Naive thymus-derived CD4-positive, alpha-beta T cell (primary cell): ENCODE measurements around the gene TECTA. TPM values are rescaled to one million over a fixed set of nuclear protein-coding genes. Genes with fewer than 3 reads are reported as not detected.

Source experiments
- ATAC-seq: fragments of 150-1000 bp; cut with Tn5 transposase; 2 replicates; pipeline ENCODE4 v1.10.0; 2021; ENCODE audit warnings: mild to moderate bottlenecking, moderate library complexity
- CTCF ChIA-PET: fragments of 350-600 bp; sonication (Branson Sonifier 250); formaldehyde crosslinking; loops from one replicate; lab custom pipeline; 2021; ENCODE audit warnings: antibody characterized with exemption; lab: Charles Lee
- POLR2A ChIA-PET: fragments of 350-600 bp; sonication (Branson Sonifier 250); formaldehyde crosslinking; loops from one replicate; lab custom pipeline; 2021; ENCODE audit warnings: antibody characterized with exemption, inconsistent platforms; lab: Charles Lee
- DNase-seq, 9 donors: peaks; one replicate each; pipeline versions ENCODE4 v3.0.0 to v3.0.0-alpha.2; 2020 to 2022; ENCODE audit warnings: mixed read lengths in 1 of 9
- H3K27ac ChIP-seq: one replicate; pipeline ENCODE4 v1.7.0; 2013; ENCODE audit warnings: mild to moderate bottlenecking, low read depth, low read length, moderate library complexity
- H3K27me3 ChIP-seq, 2 donors: one replicate each; pipeline ENCODE4 v1.7.0; 2013; ENCODE audit warnings: low read length in 2 of 2, mild to moderate bottlenecking in 2 of 2, moderate library complexity in 2 of 2; ENCODE audit not compliant: control insufficient read depth in 2 of 2, insufficient read depth in 2 of 2
- H3K36me3 ChIP-seq, 3 experiments: 1 replicate in 2 of 3; 2 replicates in 1 of 3; pipeline ENCODE4 v1.7.0; 2013; ENCODE audit warnings: low read length in 3 of 3, mild to moderate bottlenecking in 3 of 3, moderate library complexity in 1 of 3; ENCODE audit not compliant: insufficient read depth in 3 of 3, control insufficient read depth in 2 of 3
- H3K4me1 ChIP-seq, 2 donors: one replicate each; pipeline ENCODE4 v1.7.0; 2013; ENCODE audit warnings: low read length in 2 of 2, mild to moderate bottlenecking in 2 of 2, moderate library complexity in 1 of 2; ENCODE audit not compliant: control insufficient read depth in 2 of 2, insufficient read depth in 2 of 2
- H3K4me3 ChIP-seq: 2 replicates; pipeline ENCODE4 v1.7.0; 2013; ENCODE audit warnings: mild to moderate bottlenecking, low read length
- H3K9me3 ChIP-seq, 3 experiments: 1 replicate in 2 of 3; 2 replicates in 1 of 3; pipeline ENCODE4 v1.7.0; 2013; ENCODE audit warnings: low read length in 3 of 3; ENCODE audit not compliant: control insufficient read depth in 2 of 3
- H3K27ac Mint-ChIP-seq, 9 donors: one replicate each; pipeline ENCODE4 v1.8.0; 2020 to 2022; ENCODE audit warnings: mixed read lengths in 9 of 9, mild to moderate bottlenecking in 8 of 9, moderate library complexity in 5 of 9, inconsistent platforms in 2 of 9
- H3K27me3 Mint-ChIP-seq, 5 donors: one replicate each; pipeline ENCODE4 v1.8.0; 2021 to 2022; ENCODE audit warnings: mixed read lengths in 5 of 5, mild to moderate bottlenecking in 1 of 5
- H3K36me3 Mint-ChIP-seq, 5 donors: one replicate each; pipeline ENCODE4 v1.8.0; 2020 to 2022; ENCODE audit warnings: mixed read lengths in 5 of 5, mild to moderate bottlenecking in 3 of 5, inconsistent platforms in 1 of 5
- H3K4me1 Mint-ChIP-seq, 7 donors: one replicate each; pipeline ENCODE4 v1.8.0; 2020 to 2022; ENCODE audit warnings: mixed read lengths in 7 of 7, mild to moderate bottlenecking in 3 of 7, inconsistent platforms in 1 of 7
- H3K4me3 Mint-ChIP-seq, 10 donors: one replicate each; pipeline ENCODE4 v1.8.0; 2020 to 2022; ENCODE audit warnings: mild to moderate bottlenecking in 10 of 10, mixed read lengths in 10 of 10, moderate library complexity in 6 of 10, inconsistent platforms in 2 of 10
- H3K9me3 Mint-ChIP-seq, 11 donors: one replicate each; pipeline ENCODE4 v1.8.0; 2020 to 2022; ENCODE audit warnings: mixed read lengths in 11 of 11, mild to moderate bottlenecking in 4 of 11, inconsistent platforms in 1 of 11, moderate library complexity in 1 of 11
- intact Hi-C, 2 donors: fragments of 100-400 bp; cut with micrococcal nuclease; formaldehyde crosslinking; loops; one replicate each; pipeline ENCODE4 v1.15.1; 2023
- polyA plus RNA-seq, 2 donors: library from polyadenylated mRNA; unstranded; fragments of 300-500 nt; fragmentation: Illumina TruSeq; gene quantifications; one replicate each; pipeline ENCODE4 v1.2.3, GENCODE V29; 2021
- total RNA-seq, 6 experiments: library from RNA in 5 of 6; stranded (reverse) in 5 of 6; gene quantifications; 1 replicate in 5 of 6; 2 replicates in 1 of 6; pipeline ENCODE4 v1.2.3 and lab custom pipeline; 2021 to 2026

Gene TECTA
- total and polyA plus RNA-seq, 7 experiments from 2014 or later = 0.29 to 0.75 (median 0.47) TPM

GRCh38 chr11:121132211-121132976, 31.4 kb downstream of the TECTA start:
- H3K4me3 ChIP-seq = no peak overlapping the region
- POLR2A ChIA-PET = no interaction called here
- no peak for DNase-seq
- H3K27me3 ChIP-seq = no peaks in the 10 kb centered on the region
- ATAC-seq = no peak
- peaks cover 0 to 4% (median 0%) of the 10 kb centered on the region in 5 donors for H3K36me3 Mint-ChIP-seq
- no peak overlapping the region for H3K27ac ChIP-seq
- H3K4me3 Mint-ChIP-seq = no peak overlapping the region
- H3K27ac Mint-ChIP-seq = no peak overlapping the region
- intact Hi-C loops = no loop called here
- H3K9me3 ChIP-seq = no peaks in the 10 kb centered on the region
- H3K4me1 ChIP-seq = no peaks in the 10 kb centered on the region
- H3K9me3 Mint-ChIP-seq = no peaks in the 10 kb centered on the region
- no peaks in the 10 kb centered on the region for H3K36me3 ChIP-seq
- peaks cover 0 to 10% (median 0%) of the 10 kb centered on the region in 5 donors for H3K27me3 Mint-ChIP-seq
- CTCF ChIA-PET = interaction anchor here (0.5 kb wide), 1 partner anchor 635 kb away, joined by 3 read pairs; no protein-coding TSS in a partner anchor
- no peaks in the 10 kb centered on the region for H3K4me1 Mint-ChIP-seq

GRCh38 chr11:121134741-121135312, 33.8 kb downstream of the TECTA start:
- no peak overlapping the region for H3K4me3 Mint-ChIP-seq
- intact Hi-C loops = no loop called here
- H3K4me1 Mint-ChIP-seq = no peaks in the 10 kb centered on the region
- Histone ChIP-seq H3K27ac (no peak overlapping the region), H3K9me3 (no peaks in the 10 kb centered on the region), H3K36me3 (no peaks in the 10 kb centered on the region), H3K27me3 (no peaks in the 10 kb centered on the region), H3K4me1 (no peaks in the 10 kb centered on the region), H3K4me3 (no peak overlapping the region)
- DNase-seq (no peak), ATAC-seq (no peak)
- CTCF ChIA-PET = no interaction called here
- H3K27ac Mint-ChIP-seq = no peak overlapping the region
- no peaks in the 10 kb centered on the region for H3K36me3 Mint-ChIP-seq
- POLR2A ChIA-PET = interaction anchor here (0.6 kb wide), 1 partner anchor 52 kb away, joined by 3 read pairs; no protein-coding TSS in a partner anchor
- H3K9me3 Mint-ChIP-seq = no peaks in the 10 kb centered on the region
- peaks cover 0 to 6% (median 0%) of the 10 kb centered on the region in 5 donors for H3K27me3 Mint-ChIP-seq

GRCh38 chr11:121137005-121137404, 36.0 kb downstream of the TECTA start:
- POLR2A ChIA-PET = no interaction called here
- no peaks in the 10 kb centered on the region for H3K36me3 ChIP-seq
- CTCF ChIA-PET = interaction anchor here (0.7 kb wide), 1 partner anchor 79 kb away, joined by 3 read pairs; no protein-coding TSS in a partner anchor
- no peaks in the 10 kb centered on the region for H3K27me3 ChIP-seq
- peaks cover 0 to 6% (median 0%) of the 10 kb centered on the region in 5 donors for H3K27me3 Mint-ChIP-seq
- no peak for DNase-seq
- H3K4me1 Mint-ChIP-seq = no peaks in the 10 kb centered on the region
- H3K4me3 Mint-ChIP-seq = no peak overlapping the region
- H3K27ac ChIP-seq = no peak overlapping the region
- intact Hi-C loops = no loop called here
- no peaks in the 10 kb centered on the region for H3K4me1 ChIP-seq
- no peaks in the 10 kb centered on the region for H3K36me3 Mint-ChIP-seq
- no peak overlapping the region for H3K27ac Mint-ChIP-seq
- ATAC-seq = no peak
- no peaks in the 10 kb centered on the region for H3K9me3 ChIP-seq
- H3K4me3 ChIP-seq = no peak overlapping the region
- H3K9me3 Mint-ChIP-seq = no peaks in the 10 kb centered on the region

- H3K9me3 Mint-ChIP-seq = no peaks in the 10 kb centered on the region
- H3K4me3 Mint-ChIP-seq = no peak overlapping the region
Observed at GRCh38 chr11:121138259-121138658, 37.2 kb downstream of the TECTA start.

GRCh38 chr11:121140369-121140768, 39.3 kb downstream of the TECTA start:
- Histone ChIP-seq H3K36me3 (no peaks in the 10 kb centered on the region), H3K4me1 (no peaks in the 10 kb centered on the region), H3K4me3 (no peak overlapping the region), H3K9me3 (no peaks in the 10 kb centered on the region), H3K27ac (no peak overlapping the region), H3K27me3 (no peaks in the 10 kb centered on the region)
- DNase-seq = no peak
- POLR2A ChIA-PET = no interaction called here
- no peak for ATAC-seq
- CTCF ChIA-PET = no interaction called here
- no peak overlapping the region for H3K27ac Mint-ChIP-seq
- H3K27me3 Mint-ChIP-seq = peaks cover 0 to 6% (median 0%) of the 10 kb centered on the region in 5 donors
- H3K4me1 Mint-ChIP-seq = no peaks in the 10 kb centered on the region
- H3K4me3 Mint-ChIP-seq = no peak overlapping the region
- intact Hi-C loops = no loop called here
- H3K36me3 Mint-ChIP-seq = peaks cover 0 to 4% (median 0%) of the 10 kb centered on the region in 5 donors
- no peaks in the 10 kb centered on the region for H3K9me3 Mint-ChIP-seq

More at GRCh38 chr11:121138259-121138658, 37.2 kb downstream of the TECTA start:
- Mint-ChIP-seq H3K27ac (no peak overlapping the region), H3K27me3 (peaks cover 0 to 6% (median 0%) of the 10 kb centered on the region in 5 donors), H3K4me1 (no peaks in the 10 kb centered on the region), H3K36me3 (no peaks in the 10 kb centered on the region)
- Histone ChIP-seq H3K9me3 (no peaks in the 10 kb centered on the region), H3K27ac (no peak overlapping the region), H3K4me3 (no peak overlapping the region), H3K27me3 (no peaks in the 10 kb centered on the region), H3K36me3 (no peaks in the 10 kb centered on the region), H3K4me1 (no peaks in the 10 kb centered on the region)
- intact Hi-C loops = no loop called here
- ChIA-PET POLR2A (no interaction called here), CTCF (no interaction called here)
- no peak for DNase-seq
- ATAC-seq = no peak

- CTCF ChIA-PET = interaction anchor here (0.5 kb wide), 1 partner anchor 14 kb away, joined by 4 read pairs; no protein-coding TSS in a partner anchor
- ATAC-seq = no peak
Observed at GRCh38 chr11:121141066-121141465, 40.0 kb downstream of the TECTA start.

More at GRCh38 chr11:121141066-121141465, 40.0 kb downstream of the TECTA start:
- POLR2A ChIA-PET = no interaction called here
- Mint-ChIP-seq H3K27me3 (peaks cover 0 to 5% (median 0%) of the 10 kb centered on the region in 5 donors), H3K4me3 (no peak overlapping the region), H3K9me3 (no peaks in the 10 kb centered on the region), H3K27ac (no peak overlapping the region), H3K4me1 (no peaks in the 10 kb centered on the region), H3K36me3 (peaks cover 0 to 4% (median 0%) of the 10 kb centered on the region in 5 donors)
- intact Hi-C loops = no loop called here
- Histone ChIP-seq H3K9me3 (no peaks in the 10 kb centered on the region), H3K27me3 (no peaks in the 10 kb centered on the region), H3K4me3 (no peak overlapping the region), H3K36me3 (no peaks in the 10 kb centered on the region), H3K4me1 (no peaks in the 10 kb centered on the region), H3K27ac (no peak overlapping the region)
- no peak for DNase-seq
